Endodermal cell (in vitro differentiated cells): ENCODE measurements around the gene SLC9A3. TPM values are rescaled to one million over a fixed set of nuclear protein-coding genes. Genes with fewer than 3 reads are reported as not detected.

Source experiments
- DNase-seq: peaks from one replicate; pipeline ENCODE4 v3.0.0-alpha.2; 2017
- H3K27ac ChIP-seq: 2 replicates; pipeline ENCODE4 v1.5.1; 2013; ENCODE audit warnings: mild to moderate bottlenecking, low read depth, low read length, moderate library complexity
- H3K27me3 ChIP-seq: 2 replicates; pipeline ENCODE4 v1.6.1; 2013; ENCODE audit warnings: mild to moderate bottlenecking, low read length, moderate library complexity; ENCODE audit not compliant: insufficient read depth, control insufficient read depth, poor library complexity, severe bottlenecking
- H3K36me3 ChIP-seq: 2 replicates; pipeline ENCODE4 v1.7.0; 2013; ENCODE audit warnings: mild to moderate bottlenecking, low read length, moderate library complexity; ENCODE audit not compliant: control insufficient read depth, insufficient read depth
- H3K4me1 ChIP-seq: one replicate; pipeline ENCODE4 v1.7.0; 2013; ENCODE audit warnings: low read length; ENCODE audit not compliant: control insufficient read depth, insufficient read depth
- H3K4me3 ChIP-seq: 2 replicates; pipeline ENCODE4 v1.5.1; 2013; ENCODE audit warnings: mild to moderate bottlenecking, low read length, moderate library complexity
- H3K9ac ChIP-seq: 2 replicates; pipeline ENCODE4 v1.6.1; 2013; ENCODE audit warnings: mild to moderate bottlenecking, low read length, moderate library complexity; ENCODE audit not compliant: poor library complexity, severe bottlenecking; ENCODE audit errors: extremely low read depth
- H3K9me3 ChIP-seq: 2 replicates; pipeline ENCODE4 v1.6.1; 2013; ENCODE audit warnings: mild to moderate bottlenecking, low read length, moderate library complexity; ENCODE audit not compliant: control insufficient read depth
- H3K27ac Mint-ChIP-seq: 2 replicates; pipeline ENCODE4 v1.8.0; 2020; ENCODE audit warnings: mixed read lengths
- H3K27me3 Mint-ChIP-seq: 2 replicates; pipeline ENCODE4 v1.8.0; 2021; ENCODE audit warnings: mild to moderate bottlenecking, mixed read lengths; ENCODE audit not compliant: insufficient read depth
- H3K36me3 Mint-ChIP-seq: 2 replicates; pipeline ENCODE4 v1.8.0; 2020; ENCODE audit warnings: low read depth, mixed read lengths
- H3K4me1 Mint-ChIP-seq: 2 replicates; pipeline ENCODE4 v1.8.0; 2020; ENCODE audit warnings: mixed read lengths
- H3K4me3 Mint-ChIP-seq: 2 replicates; pipeline ENCODE4 v1.8.0; 2020; ENCODE audit warnings: mild to moderate bottlenecking, moderate library complexity, mixed read lengths
- H3K9me3 Mint-ChIP-seq: 2 replicates; pipeline ENCODE4 v1.8.0; 2020; ENCODE audit warnings: mild to moderate bottlenecking, mixed read lengths
- WGBS, 2 experiments: methylation state at CpG; one replicate each; pipeline versions ENCODE4 v1.1.5 to v1.1.7; 2013; ENCODE audit warnings: missing lambda C conversion rate in 2 of 2, mixed read lengths in 1 of 2; ENCODE audit not compliant: insufficient coverage in 1 of 2, insufficient read length in 1 of 2; 5-methylcytosine and 5-hydroxymethylcytosine counted together
- total RNA-seq, 2 donors: library from RNA; stranded (reverse); fragmentation: NEBNext Ultra II Directional in 1 of 2; extraction: Animal tissue kit (Norgen Biotek cat#: 25700) in 1 of 2; gene quantifications; 2 replicates in 1 of 2; 3 replicates in 1 of 2; pipeline ENCODE4 v1.2.1, GENCODE V29; 2021
- TF ChIP-seq, protein P1 (sequence below): fragments of 200-600 bp; sonication (generic); conservative IDR thresholded peaks from 2 replicates; pipeline ENCODE4 v1.5.0; 2021; ENCODE audit warnings: antibody characterized with exemption, mild to moderate bottlenecking

The SLC9A3 gene
- total RNA-seq, 2 donors from 2014 or later = 1.3 to 1.5 TPM

DNA sequence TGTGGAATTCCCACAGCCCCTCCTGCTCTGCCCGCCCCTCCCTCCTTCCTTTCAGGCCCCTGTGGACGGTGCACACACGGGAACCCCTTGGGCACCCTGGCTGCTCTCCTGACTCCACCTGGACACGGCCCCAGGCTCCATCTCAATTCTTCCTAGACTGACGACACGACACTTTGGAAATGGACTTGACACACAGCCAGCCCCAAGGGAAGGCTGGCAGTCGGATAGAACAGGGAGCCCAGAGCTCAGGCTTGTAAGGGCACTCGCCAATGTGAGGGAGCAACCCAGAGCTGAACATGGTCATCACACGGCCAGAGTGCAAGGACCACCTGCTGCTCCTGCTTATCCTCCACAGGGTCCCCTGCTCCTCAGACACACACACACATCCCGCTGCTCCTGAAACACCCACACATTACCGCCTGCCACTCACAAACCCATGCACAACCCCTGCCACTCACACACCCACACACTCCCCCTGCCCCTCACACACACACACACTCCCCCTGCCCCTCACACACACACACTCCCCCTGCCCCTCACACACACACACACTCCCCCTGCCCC, 8.9 kb downstream of the SLC9A3 start:
- Histone ChIP-seq H3K27me3 (peaks cover 24% of the 10 kb centered on the region), H3K36me3 (no peaks in the 10 kb centered on the region)
- DNase-seq = no peak

DNA sequence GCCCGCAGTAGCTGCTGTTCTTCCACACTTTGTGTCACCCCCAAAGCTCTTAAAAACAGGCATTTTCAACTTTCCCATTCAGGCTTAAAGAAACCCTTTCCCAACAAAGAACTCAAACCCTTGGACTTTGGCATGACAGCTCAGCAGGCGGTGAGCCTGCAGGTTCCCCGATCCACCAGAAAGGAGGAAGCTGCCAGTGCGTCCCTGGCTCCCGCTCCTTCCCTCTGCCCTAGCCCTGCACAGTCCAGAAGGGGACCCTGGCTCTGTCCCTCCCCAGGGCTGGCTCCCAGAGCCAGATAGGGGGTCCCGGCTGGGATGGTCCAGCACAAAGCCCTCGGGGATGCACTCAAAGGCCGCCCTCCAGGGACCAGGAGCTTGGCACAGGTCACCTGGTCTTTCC, 9.6 kb downstream of the SLC9A3 start:
- H3K9me3 Mint-ChIP-seq = no peaks in the 10 kb centered on the region
- Histone ChIP-seq H3K36me3 (no peaks in the 10 kb centered on the region), H3K4me3 (no peak overlapping the region), H3K27ac (no peak overlapping the region), H3K9me3 (no peaks in the 10 kb centered on the region), H3K9ac (no peak overlapping the region), H3K4me1 (peaks cover 6% of the 10 kb centered on the region), H3K27me3 (peaks cover 24% of the 10 kb centered on the region)
- TF ChIP-seq, protein P1, sequence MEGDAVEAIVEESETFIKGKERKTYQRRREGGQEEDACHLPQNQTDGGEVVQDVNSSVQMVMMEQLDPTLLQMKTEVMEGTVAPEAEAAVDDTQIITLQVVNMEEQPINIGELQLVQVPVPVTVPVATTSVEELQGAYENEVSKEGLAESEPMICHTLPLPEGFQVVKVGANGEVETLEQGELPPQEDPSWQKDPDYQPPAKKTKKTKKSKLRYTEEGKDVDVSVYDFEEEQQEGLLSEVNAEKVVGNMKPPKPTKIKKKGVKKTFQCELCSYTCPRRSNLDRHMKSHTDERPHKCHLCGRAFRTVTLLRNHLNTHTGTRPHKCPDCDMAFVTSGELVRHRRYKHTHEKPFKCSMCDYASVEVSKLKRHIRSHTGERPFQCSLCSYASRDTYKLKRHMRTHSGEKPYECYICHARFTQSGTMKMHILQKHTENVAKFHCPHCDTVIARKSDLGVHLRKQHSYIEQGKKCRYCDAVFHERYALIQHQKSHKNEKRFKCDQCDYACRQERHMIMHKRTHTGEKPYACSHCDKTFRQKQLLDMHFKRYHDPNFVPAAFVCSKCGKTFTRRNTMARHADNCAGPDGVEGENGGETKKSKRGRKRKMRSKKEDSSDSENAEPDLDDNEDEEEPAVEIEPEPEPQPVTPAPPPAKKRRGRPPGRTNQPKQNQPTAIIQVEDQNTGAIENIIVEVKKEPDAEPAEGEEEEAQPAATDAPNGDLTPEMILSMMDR = no peak
- no peak overlapping the region for H3K27ac Mint-ChIP-seq
- DNase-seq = no peak
- 64 to 82% methylated on average over 3 to 8 of the region's 8 CpGs for WGBS, 2 experiments
- no peak overlapping the region for H3K4me3 Mint-ChIP-seq
- peaks cover 13% of the 10 kb centered on the region for H3K4me1 Mint-ChIP-seq
- H3K36me3 Mint-ChIP-seq = no peaks in the 10 kb centered on the region
- H3K27me3 Mint-ChIP-seq = peaks cover 29% of the 10 kb centered on the region

More for the DNA sequence above, 8.9 kb downstream of the SLC9A3 start:
- WGBS, 2 experiments = 76 to 79% methylated on average over 6 to 11 of the region's 11 CpGs
- Histone ChIP-seq H3K27ac (no peak overlapping the region), H3K4me1 (peaks cover 6% of the 10 kb centered on the region), H3K4me3 (no peak overlapping the region), H3K9ac (no peak overlapping the region), H3K9me3 (no peaks in the 10 kb centered on the region)
- TF ChIP-seq, protein P1 = no peak
- no peak overlapping the region for H3K27ac Mint-ChIP-seq
- no peak overlapping the region for H3K4me3 Mint-ChIP-seq
- H3K4me1 Mint-ChIP-seq = peaks cover 13% of the 10 kb centered on the region
- H3K36me3 Mint-ChIP-seq = no peaks in the 10 kb centered on the region
- H3K9me3 Mint-ChIP-seq = no peaks in the 10 kb centered on the region
- H3K27me3 Mint-ChIP-seq = peaks cover 25% of the 10 kb centered on the region

DNA sequence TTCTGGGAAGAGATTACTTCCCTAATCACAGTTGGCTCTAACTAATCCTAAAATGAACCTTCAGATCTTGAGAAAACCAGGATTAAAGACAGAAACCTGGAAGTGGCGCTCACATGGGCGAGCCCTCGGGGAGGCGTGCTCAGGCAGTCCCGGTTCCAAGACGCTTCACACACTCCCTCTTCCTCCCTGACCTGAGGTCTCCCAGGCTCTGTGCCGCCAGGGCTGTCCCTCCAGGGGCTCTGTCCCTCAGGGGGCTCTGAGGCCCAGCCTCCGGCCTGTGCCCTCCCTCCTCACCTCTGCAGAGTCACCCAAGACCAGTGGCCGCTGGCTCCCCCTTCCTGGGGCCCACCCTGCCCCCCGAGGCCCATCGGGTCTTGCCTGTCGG, 10.2 kb downstream of the SLC9A3 start:
- H3K27ac ChIP-seq = no peak overlapping the region
- 90 to 93% methylated on average over 8 to 12 of the region's 12 CpGs for WGBS, 2 experiments
- peaks cover 29% of the 10 kb centered on the region for H3K27me3 Mint-ChIP-seq

More for the DNA sequence above, 10.2 kb downstream of the SLC9A3 start:
- peaks cover 24% of the 10 kb centered on the region for H3K27me3 ChIP-seq
- TF ChIP-seq, protein P1 = no peak
- Mint-ChIP-seq H3K9me3 (no peaks in the 10 kb centered on the region), H3K4me3 (no peak overlapping the region), H3K4me1 (peaks cover 13% of the 10 kb centered on the region), H3K36me3 (no peaks in the 10 kb centered on the region), H3K27ac (no peak overlapping the region)
- H3K4me1 ChIP-seq = peaks cover 6% of the 10 kb centered on the region
- H3K4me3 ChIP-seq = no peak overlapping the region
- DNase-seq = no peak
- no peaks in the 10 kb centered on the region for H3K9me3 ChIP-seq
- H3K9ac ChIP-seq = no peak overlapping the region
- H3K36me3 ChIP-seq = no peaks in the 10 kb centered on the region
